Type B pancreatic cell (in vitro differentiated cells): ENCODE measurements around the gene C3orf52. TPM values are rescaled to one million over a fixed set of nuclear protein-coding genes. Genes with fewer than 3 reads are reported as not detected.
A peak's percentile ranks its signal among the peaks of the same experiment; 100 is the strongest.

Experiments
- DNase-seq: peaks from one replicate; pipeline ENCODE4 v3.0.0; 2021; ENCODE audit warnings: mixed read lengths; ENCODE audit not compliant: unreplicated experiment; ENCODE audit errors: extremely low spot score
- H3K27ac Mint-ChIP-seq: 2 replicates; pipeline ENCODE4 v1.8.0; 2021; ENCODE audit warnings: mild to moderate bottlenecking, mixed read lengths
- H3K27me3 Mint-ChIP-seq: 2 replicates; pipeline ENCODE4 v1.8.0; 2021; ENCODE audit warnings: mixed read lengths
- H3K36me3 Mint-ChIP-seq: 2 replicates; pipeline ENCODE4 v1.8.0; 2021; ENCODE audit warnings: mixed read lengths
- H3K4me1 Mint-ChIP-seq: one replicate; pipeline ENCODE4 v1.8.0; 2021; ENCODE audit warnings: mixed read lengths; ENCODE audit not compliant: unreplicated experiment
- H3K4me3 Mint-ChIP-seq: 2 replicates; pipeline ENCODE4 v1.8.0; 2021; ENCODE audit warnings: mild to moderate bottlenecking, mixed read lengths
- H3K9me3 Mint-ChIP-seq: 2 replicates; pipeline ENCODE4 v1.8.0; 2021; ENCODE audit warnings: mixed read lengths
- CTCF ChIP-seq: fragments of 200-600 bp; sonication (generic); conservative IDR thresholded peaks from 2 replicates; pipeline ENCODE4 v1.5.0; 2021; ENCODE audit warnings: antibody characterized with exemption, mild to moderate bottlenecking
- total RNA-seq: library from RNA; stranded (reverse); gene quantifications from 2 replicates; pipeline ENCODE4 v1.2.1, GENCODE V29; 2021; ENCODE audit warnings: low replicate concordance

The C3orf52 gene
- total RNA-seq, 1 donor from 2014 or later, result 8.4 TPM

GRCh38 chr3:112123548-112123947 is 37.4 kb downstream of the C3orf52 start:
- no peak for TF ChIP-seq CTCF
- Mint-ChIP-seq H3K9me3 (no peaks in the 10 kb centered on the region), H3K4me3 (no peak overlapping the region), H3K36me3 (no peaks in the 10 kb centered on the region), H3K4me1 (peaks cover 32% of the 10 kb centered on the region), H3K27ac (no peak overlapping the region), H3K27me3 (no peaks in the 10 kb centered on the region)
- DNase-seq, result no peak

GRCh38 chr3:112124907-112125607 is 38.9 kb downstream of the C3orf52 start:
- TF ChIP-seq CTCF, result no peak
- H3K4me1 Mint-ChIP-seq, result peaks cover 42% of the 10 kb centered on the region
- H3K4me3 Mint-ChIP-seq, result no peak overlapping the region
- no peak for DNase-seq
- no peaks in the 10 kb centered on the region for H3K9me3 Mint-ChIP-seq
- H3K36me3 Mint-ChIP-seq, result no peaks in the 10 kb centered on the region
- no peaks in the 10 kb centered on the region for H3K27me3 Mint-ChIP-seq
- H3K27ac Mint-ChIP-seq, result no peak overlapping the region

- peaks cover 42% of the 10 kb centered on the region for H3K4me1 Mint-ChIP-seq
- no peak for DNase-seq
- no peak for TF ChIP-seq CTCF
- H3K27ac Mint-ChIP-seq, result peak overlapping the region; percentile 65
- no peaks in the 10 kb centered on the region for H3K9me3 Mint-ChIP-seq
- no peaks in the 10 kb centered on the region for H3K36me3 Mint-ChIP-seq
- H3K4me3 Mint-ChIP-seq, result peak overlapping the region; percentile 55
- no peaks in the 10 kb centered on the region for H3K27me3 Mint-ChIP-seq
Observed at GRCh38 chr3:112126511-112126911, 40.3 kb downstream of the C3orf52 start.

- Mint-ChIP-seq H3K27me3 (no peaks in the 10 kb centered on the region), H3K9me3 (no peaks in the 10 kb centered on the region), H3K4me3 (no peak overlapping the region), H3K4me1 (peaks cover 42% of the 10 kb centered on the region), H3K36me3 (no peaks in the 10 kb centered on the region), H3K27ac (no peak overlapping the region)
- TF ChIP-seq CTCF, result no peak
- DNase-seq, result no peak
Observed at GRCh38 chr3:112127522-112128494, 41.6 kb downstream of the C3orf52 start.

GRCh38 chr3:112128843-112129727 is 42.9 kb downstream of the C3orf52 start:
- Mint-ChIP-seq H3K27ac (peak overlapping the region; percentile 83), H3K4me3 (peak overlapping the region; percentile 53), H3K4me1 (peaks cover 42% of the 10 kb centered on the region), H3K36me3 (no peaks in the 10 kb centered on the region), H3K9me3 (no peaks in the 10 kb centered on the region), H3K27me3 (no peaks in the 10 kb centered on the region)
- no peak for TF ChIP-seq CTCF
- DNase-seq, result no peak
